ENCODE data around the gene TNPO2.
"Not testable (repeated sequence)": the region's sequence is repeated elsewhere in the genome, so short reads cannot be mapped to it uniquely, and the experiment has no call there.

TNPO2 gene

DNA sequence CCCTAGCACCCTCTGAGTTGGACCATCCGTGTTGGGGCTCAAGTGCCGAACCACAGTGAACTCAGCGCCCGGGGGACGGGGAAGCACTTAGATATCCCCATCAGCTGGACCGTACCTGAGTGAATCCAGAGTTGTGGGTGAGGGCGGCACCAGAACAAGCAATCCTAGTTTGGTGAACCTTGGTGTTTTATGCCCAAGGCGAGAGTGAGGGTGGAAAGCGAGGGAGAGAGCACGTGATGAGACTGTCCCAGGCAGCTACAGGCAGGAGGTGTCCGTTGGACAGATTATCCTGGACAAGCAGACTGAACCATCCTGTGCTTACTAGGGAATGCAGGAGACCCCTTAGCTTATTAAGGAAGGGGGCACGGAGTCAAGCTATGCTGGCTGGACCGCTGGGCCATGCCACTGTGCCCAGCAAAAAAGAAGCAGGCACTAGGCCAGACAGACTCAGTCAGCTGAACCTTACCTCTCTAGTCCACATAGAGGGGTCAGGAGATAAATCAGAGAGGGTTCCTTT, 14.2 kb upstream of the TNPO2 start:
- no peak for DNase-seq

DNA sequence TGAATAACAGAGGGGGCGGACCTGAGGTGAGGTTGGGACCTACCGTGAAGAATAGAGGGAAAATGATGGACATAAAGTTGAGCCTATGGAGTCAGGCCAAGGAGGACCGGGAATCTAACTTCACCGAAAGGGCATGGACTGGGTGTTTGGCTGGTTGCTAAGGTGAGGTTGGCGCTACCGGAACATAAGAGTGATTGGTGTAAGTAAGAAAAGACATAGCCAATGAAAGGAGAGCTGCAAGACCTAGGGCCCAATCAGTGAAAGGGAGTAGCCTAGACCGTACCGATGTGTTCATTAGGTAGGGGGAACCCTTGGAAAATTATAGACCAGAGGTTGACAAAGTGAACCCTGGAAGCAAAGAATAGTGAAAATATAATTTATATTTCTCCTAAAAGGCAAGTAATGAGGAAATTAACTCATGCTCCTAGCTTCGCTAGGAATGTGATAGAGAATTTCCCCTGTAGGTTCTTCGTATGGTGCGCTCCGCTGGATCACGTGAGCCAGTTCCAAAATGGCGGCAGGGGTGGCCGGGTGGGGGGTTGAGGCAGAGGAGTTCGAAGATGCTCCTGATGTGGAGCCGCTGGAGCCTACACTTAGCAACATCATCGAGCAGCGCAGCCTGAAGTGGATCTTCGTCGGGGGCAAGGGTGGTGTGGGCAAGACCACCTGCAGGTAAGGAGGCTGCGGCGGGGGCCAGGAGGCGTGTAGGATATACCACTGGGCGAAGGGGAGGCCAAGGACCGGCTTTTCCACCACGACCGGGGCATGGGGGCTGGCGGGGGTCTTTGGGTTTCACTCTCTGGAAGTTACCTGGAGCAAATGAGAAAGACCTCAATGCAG, 13.5 kb upstream of the TNPO2 start, which contains the start of gene GET3:
Gene GET3, plus strand, starts transcription at position 503 of the 840 bp plus-strand sequence. Its CDS starts 9 bp downstream, at position 512.
- peak; percentile 54 to 98 (median 90) for DNase-seq

GRCh38 chr19:12733369-12734214, 9.9 kb upstream of the TNPO2 start:
- peak in 7 of 58 donors; percentile 1 to 14 (median 8) for DNase-seq

DNA sequence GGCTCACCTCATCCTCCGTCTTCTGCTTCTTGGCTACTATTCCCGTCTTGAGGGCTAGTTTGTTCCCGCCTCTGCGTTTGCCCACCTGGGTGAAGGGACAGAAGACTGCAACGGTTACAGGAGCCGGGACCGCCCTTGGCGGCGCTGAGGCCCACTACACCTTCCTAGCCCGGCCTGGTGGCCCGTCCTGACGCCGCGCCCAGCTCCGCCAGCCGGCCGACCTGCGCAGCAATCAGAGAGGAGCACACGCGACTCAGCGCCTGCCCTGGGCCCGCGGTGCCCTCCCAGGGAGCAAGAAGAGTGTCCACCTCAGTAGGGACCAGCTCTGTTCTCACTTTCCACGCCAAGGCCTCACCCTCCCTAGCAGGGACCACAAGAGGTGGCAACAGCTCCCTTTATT, 7.6 kb upstream of the TNPO2 start:
- DNase-seq, result no peak

DNA sequence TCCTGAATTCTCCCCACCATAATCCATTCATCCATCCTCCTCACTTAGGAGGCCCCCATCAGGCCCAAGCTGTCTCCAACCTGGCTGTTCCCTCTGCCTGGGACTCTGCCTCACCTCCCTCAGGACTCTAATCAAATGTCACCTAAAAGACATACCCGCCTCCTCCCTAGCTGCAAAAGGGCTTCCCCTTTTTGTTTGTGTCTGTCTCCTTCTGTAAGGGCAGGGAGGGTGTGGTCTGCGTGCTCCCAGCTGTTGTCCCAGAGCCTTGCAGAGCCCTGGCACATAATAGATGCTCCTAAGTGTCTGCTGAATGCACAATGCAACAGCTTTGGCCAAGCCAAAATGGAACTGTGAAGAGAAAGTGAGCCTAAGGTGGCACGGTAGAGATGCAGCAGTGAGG, 6.3 kb upstream of the TNPO2 start:
- DNase-seq, result no peak

GRCh38 chr19:12727745-12728433, 4.2 kb upstream of the TNPO2 start:
- no peak for DNase-seq

DNA sequence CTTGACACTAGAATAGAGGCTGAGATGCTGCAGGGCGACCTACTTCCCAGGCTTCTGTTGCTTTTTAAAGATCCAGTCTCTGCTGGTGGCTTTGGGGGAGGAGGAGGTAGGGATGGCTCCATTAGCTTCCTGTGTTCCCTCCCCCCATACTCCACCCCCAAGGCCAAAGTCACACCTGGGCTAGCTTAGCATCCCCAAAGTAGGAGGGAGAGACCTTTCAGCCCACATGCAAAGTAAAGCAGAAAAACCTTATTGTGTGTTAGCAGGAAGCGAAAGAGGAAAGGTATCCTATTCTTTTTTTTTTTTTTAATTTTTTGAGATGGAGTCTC, 3.2 kb upstream of the TNPO2 start:
- DNase-seq, result no peak

GRCh38 chr19:12725612-12726011, 1.9 kb upstream of the TNPO2 start:
- not testable (repeated sequence) for DNase-seq

GRCh38 chr19:12723381-12723640, 421 bp downstream of the TNPO2 start:
- DNase-seq, result no peak

GRCh38 chr19:12722566-12723380, 959 bp downstream of the TNPO2 start:
- DNase-seq, result peak; percentile 34 to 99 (median 93)

DNA sequence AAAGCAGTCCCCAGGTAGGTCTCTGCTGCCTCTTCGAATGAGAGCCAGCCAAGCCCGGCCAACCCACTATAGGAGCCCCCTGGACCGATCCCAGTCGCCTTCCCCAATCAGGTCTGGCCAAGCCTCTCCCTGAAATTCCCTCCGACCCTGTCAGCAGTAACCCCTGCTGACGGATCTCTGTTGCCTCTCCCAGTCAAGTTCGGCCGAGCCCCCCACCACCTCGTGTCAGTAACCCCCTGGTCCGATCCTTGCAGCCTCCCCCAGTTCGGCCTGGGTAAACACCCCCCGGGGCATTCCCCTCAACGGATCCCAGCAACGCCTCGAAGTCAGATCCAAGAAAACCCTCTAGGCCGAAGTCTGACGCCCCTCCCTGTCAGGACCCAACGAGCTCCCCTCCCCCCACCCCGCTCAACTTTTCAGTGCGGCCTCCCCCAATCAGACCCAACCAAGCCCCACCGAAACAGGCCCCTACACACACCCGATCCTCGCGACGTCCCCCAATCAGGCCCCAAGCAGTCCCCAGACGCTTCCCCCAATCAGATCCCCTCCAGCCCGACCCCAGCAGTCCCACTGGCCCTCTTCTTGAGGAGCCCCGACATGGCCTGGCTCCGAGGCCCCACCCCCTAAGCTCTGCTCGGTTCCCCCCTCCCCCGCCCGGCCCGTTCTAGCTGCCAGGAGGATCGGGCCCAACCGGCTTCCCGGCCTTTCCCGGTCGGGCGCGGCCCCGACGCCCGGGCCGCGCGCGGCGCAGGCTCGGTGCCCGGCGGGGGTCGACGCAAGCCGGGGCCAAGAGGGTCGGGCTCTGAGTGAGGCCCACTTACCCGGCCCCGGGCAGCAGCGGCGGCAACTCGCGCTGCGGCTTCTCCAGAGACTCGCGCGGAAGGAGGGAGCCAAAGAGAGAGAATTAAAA, 1.8 kb downstream of the TNPO2 start:
- peak in 51 of 58 donors; percentile 9 to 77 (median 54) for DNase-seq

GRCh38 chr19:12720851-12721655, 2.7 kb downstream of the TNPO2 start:
- peak in 23 of 58 donors; percentile 4 to 62 (median 26) for DNase-seq

DNA sequence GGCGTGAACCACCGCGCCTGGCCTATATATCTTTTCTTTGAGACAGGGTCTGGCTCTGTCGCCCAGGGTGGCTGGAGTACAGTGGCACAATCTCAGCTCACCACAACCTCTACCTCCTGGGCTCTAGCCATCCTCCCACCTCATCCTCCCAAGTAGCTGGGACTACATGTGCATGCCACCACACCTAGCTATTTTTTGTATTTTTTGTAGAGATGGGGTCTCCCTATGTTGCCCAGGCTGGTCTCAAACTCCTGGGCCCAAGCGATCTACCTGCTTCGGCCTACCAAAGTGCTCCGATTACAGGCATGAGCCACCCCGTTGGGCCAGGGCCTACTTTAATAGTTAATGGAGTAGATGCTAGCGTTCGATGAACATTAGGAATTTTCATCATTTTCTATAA, 3.4 kb downstream of the TNPO2 start:
- DNase-seq, result no peak

GRCh38 chr19:12715929-12716328, 7.8 kb downstream of the TNPO2 start:
- no peak for DNase-seq

DNA sequence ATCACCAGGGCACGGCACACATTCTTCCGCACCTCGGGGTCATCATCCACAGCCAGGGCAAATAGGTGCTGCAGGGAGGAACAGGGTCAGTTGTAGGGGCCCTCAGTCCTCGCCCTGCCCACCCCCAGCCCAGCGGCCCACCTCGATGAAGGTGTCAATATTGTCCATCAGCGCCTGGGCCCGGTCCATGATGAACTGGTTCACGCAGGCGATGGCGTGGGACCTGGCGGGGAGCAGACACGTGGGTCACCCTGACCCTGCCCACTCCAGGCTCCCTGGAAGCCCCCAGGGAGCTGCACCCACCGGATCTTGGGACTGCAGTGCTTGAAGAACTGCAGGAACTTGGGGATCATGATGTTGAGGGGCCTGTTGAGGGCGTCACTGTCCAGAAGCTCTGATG, 8.6 kb downstream of the TNPO2 start:
- no peak for DNase-seq

DNA sequence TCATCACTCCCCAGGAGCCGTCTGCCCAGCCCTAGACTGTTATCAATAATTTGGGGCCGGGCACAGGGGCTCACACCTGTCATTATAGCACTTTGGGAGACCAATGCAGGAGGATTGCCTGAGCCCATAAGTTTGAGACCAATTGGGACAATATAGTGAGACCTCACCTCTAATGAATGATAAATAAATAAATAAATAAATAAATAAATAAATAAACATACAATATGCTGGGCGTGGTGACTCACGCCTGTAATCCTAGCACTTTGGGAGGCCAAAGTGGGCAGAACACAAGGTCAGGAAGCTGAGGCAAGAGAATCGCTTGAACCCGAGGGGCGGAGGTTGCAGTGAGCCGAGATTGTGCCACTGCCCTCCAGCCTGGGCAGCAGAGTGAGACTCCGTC, 10.4 kb downstream of the TNPO2 start:
- DNase-seq, result not testable (repeated sequence)

DNA sequence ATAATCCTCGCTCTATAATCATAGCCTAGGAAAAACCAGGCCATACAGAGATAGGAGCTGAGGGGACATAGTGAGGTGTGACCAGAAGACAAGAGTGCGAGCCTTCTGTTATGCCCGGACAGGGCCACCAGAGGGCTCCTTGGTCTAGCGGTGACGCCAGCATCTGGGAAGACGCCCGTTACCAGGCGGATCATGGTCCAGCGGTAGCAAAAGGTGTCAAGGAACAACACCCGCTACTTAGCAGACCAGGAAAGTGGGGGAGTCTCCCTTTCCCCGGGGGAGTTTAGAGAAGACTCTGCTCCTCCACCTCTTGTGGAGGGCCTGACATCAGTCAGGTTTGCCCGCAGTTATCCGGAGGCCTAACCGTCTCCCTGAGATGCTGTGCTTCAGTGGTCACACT, 11.7 kb downstream of the TNPO2 start:
- peak in 1 of 58 donors; percentile 39 for DNase-seq

DNA sequence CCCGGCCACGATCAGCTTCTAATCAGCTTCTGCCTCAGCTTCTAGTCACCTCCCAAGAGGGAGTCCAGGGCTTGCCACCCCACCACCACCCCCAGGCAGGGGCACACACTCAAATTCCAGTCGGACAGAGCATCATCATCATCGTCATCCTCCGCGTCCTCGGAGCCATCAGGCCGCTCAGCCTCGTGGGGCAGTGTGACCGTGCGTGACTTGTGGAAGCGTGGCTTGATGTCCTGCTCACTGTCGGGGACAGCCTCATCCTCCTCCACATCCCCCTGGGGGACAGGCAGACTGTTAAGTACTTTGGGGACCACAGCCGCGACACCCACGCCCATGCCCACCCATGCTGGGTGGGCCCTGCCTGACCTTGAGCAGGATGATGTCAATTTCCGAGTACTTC, 12.5 kb downstream of the TNPO2 start:
- DNase-seq, result no peak

- no peak for DNase-seq
Measured at GRCh38 chr19:12708641-12709040, 15.1 kb downstream of the TNPO2 start.

All from anterior cingulate cortex (tissue), 58 donors.